ENCODE data around the gene HOXD1. TPM values are rescaled to one million over a fixed set of nuclear protein-coding genes. Genes with fewer than 3 reads are reported as not detected.
A peak's percentile ranks its signal among the peaks of the same experiment; 100 is the strongest.

Gene HOXD1
- total and polyA plus RNA-seq, 5 experiments from 2014 or later = not detected

DNA sequence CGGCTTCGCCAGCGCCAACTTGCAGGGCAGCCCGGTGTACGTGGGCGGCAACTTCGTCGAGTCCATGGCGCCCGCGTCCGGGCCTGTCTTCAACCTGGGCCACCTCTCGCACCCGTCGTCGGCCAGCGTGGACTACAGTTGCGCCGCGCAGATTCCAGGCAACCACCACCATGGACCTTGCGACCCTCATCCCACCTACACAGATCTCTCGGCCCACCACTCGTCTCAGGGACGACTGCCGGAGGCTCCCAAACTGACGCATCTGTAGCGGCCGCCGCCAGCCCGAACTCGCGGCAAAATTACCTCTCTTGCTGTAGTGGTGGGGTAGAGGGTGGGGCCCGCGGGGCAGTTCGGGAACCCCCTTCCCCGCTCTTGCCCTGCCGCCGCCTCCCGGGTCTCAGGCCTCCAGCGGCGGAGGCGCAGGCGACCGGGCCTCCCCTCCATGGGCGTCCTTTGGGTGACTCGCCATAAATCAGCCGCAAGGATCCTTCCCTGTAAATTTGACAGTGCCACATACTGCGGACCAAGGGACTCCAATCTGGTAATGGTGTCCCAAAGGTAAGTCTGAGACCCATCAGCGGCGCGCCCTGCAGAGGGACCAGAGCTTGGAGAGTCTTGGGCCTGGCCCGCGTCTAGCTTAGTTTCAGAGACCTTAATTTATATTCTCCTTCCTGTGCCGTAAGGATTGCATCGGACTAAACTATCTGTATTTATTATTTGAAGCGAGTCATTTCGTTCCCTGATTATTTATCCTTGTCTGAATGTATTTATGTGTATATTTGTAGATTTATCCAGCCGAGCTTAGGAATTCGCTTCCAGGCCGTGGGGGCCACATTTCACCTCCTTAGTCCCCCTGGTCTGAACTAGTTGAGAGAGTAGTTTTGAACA lies 16.2 kb upstream of the HOXD1 start:
- peaks cover 0 to 15% (median 2%) of the 10 kb centered on the region in 3 donors for H3K36me3 Mint-ChIP-seq
- peak overlapping the region in 6 of 10 donors; percentile 6 to 53 (median 20) for H3K4me3 Mint-ChIP-seq
- POLR2A ChIA-PET = no interaction called here
- peaks cover 49 to 100% (median 70%) of the 10 kb centered on the region in 5 donors for H3K27me3 Mint-ChIP-seq
- peaks cover 0 to 7% (median 4%) of the 10 kb centered on the region in 9 donors for H3K9me3 Mint-ChIP-seq
- H3K4me1 Mint-ChIP-seq = peaks cover 6 to 18% (median 8%) of the 10 kb centered on the region in 4 donors
- no peak for ATAC-seq
- H3K27ac Mint-ChIP-seq = peak overlapping the region in 1 of 10 donors; percentile 65
- no peak for DNase-seq

DNA sequence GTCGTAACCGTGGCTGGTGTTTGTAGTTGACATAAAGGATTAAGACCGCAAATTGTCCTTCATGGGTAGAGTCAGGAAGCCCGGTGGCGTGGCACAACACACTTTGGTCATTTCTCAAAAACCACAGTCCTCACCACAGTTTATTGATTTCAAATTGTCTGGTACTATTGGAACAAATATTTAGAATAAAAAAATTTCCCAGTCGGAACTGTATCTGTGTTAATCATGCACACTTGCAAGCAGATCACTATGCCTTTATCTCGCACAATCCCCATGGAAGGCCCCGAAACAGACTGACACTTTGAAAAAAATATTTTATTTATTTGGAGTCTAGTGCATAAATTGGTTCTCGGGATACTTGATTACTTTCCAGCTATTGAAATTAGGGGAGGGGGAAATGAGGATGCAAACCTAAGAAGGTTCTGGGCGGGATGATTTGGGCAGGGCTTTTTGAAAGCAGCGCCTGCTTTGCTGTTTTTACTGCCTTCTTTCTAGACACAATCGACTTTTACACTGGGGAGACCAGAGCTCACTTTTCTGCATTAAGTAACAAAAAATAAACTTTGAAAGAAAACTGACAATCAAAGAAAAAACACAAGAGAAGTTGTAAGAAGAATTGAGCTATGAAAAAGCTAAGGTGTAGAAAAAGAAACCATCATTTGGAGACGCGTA lies 15.4 kb upstream of the HOXD1 start:
- Mint-ChIP-seq H3K27me3 (peaks cover 44 to 100% (median 69%) of the 10 kb centered on the region in 5 donors), H3K4me3 (peak overlapping the region in 2 of 10 donors; percentile 27 to 53), H3K4me1 (peaks cover 6 to 18% (median 10%) of the 10 kb centered on the region in 4 donors), H3K27ac (peak overlapping the region in 1 of 10 donors; percentile 65), H3K9me3 (peaks cover 0 to 7% (median 0%) of the 10 kb centered on the region in 9 donors), H3K36me3 (peaks cover 0 to 11% (median 2%) of the 10 kb centered on the region in 3 donors)
- no peak for ATAC-seq
- DNase-seq = no peak
- POLR2A ChIA-PET = interaction anchor here (0.6 kb wide), 1 partner anchor 24 kb away, joined by 4 read pairs; no protein-coding TSS in a partner anchor

DNA sequence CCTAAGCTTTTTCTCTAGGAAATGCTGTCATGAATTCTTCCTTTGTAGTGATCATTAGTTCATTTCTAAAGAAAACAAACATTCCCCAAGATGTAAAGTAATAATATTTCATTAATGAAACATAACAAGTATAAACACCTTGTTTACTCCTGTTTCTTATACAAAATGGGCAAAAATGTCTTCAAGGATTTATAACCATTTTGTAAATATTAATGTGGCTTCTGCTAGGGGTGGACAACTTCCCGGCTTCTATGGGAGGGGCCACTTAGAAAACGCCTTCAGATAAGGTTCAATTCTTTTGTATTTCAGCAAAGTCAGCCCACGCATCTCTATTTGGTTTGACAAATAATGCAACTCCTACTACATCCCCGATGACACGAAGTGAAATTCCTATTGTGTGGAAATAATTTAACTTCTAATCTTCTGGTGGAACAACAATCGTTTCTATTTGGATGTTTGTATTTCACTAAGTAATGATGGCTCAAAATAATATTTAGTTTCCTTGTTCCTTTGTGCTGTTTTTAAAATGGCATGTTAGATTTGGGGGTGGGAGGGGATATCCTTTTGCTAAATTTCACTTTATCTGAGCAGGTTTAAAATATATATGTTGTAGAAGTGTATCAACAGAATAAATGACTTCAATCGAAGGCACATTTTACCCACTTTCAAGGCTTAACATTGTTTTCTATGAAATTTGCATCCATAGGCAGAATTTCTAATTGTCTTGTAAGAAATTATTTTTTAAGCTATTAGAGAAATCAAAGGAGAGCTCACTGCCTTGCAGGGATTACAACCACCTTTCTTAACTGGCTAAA lies 14.7 kb upstream of the HOXD1 start:
- Mint-ChIP-seq H3K27ac (no peak overlapping the region), H3K4me3 (peak overlapping the region in 1 of 10 donors; percentile 19)
- POLR2A ChIA-PET = interaction anchor here (0.6 kb wide), 1 partner anchor 23 kb away, joined by 4 read pairs; no protein-coding TSS in a partner anchor

DNA sequence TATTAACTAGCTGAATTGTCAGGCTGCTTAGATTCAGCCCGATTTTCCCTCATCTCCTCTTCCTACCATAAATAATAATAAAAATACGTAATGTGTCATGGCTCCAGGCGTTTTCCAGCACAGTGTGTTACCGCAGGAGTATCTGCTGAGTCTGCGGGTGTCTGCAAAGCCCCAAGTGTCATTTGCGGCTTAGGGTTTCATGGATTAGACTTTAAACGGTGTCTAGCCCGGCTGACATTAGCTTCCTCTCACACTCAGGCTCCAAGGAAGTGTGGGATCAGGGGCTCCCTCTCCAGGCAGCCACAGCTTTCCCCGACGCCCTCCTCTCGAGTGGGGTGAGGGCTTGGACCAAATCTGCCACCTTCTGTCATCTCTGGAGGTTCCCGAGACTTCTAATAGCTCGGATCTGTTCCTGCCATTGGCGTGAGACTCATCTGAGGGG lies 14.1 kb upstream of the HOXD1 start:
- H3K27me3 Mint-ChIP-seq = peaks cover 45 to 95% (median 74%) of the 10 kb centered on the region in 5 donors
- POLR2A ChIA-PET = no interaction called here
- ATAC-seq = no peak
- H3K4me1 Mint-ChIP-seq = peaks cover 6 to 18% (median 11%) of the 10 kb centered on the region in 4 donors
- H3K9me3 Mint-ChIP-seq = peaks cover 0 to 7% (median 0%) of the 10 kb centered on the region in 9 donors
- no peak for DNase-seq
- H3K27ac Mint-ChIP-seq = no peak overlapping the region
- no peak overlapping the region for H3K4me3 Mint-ChIP-seq
- peaks cover 0 to 11% (median 2%) of the 10 kb centered on the region in 3 donors for H3K36me3 Mint-ChIP-seq

More for the DNA sequence above, 14.7 kb upstream of the HOXD1 start:
- Mint-ChIP-seq H3K4me1 (peaks cover 6 to 18% (median 11%) of the 10 kb centered on the region in 4 donors), H3K9me3 (peaks cover 0 to 7% (median 0%) of the 10 kb centered on the region in 9 donors), H3K27me3 (peaks cover 44 to 95% (median 72%) of the 10 kb centered on the region in 5 donors), H3K36me3 (peaks cover 0 to 11% (median 2%) of the 10 kb centered on the region in 3 donors)
- no peak for DNase-seq
- no peak for ATAC-seq

DNA sequence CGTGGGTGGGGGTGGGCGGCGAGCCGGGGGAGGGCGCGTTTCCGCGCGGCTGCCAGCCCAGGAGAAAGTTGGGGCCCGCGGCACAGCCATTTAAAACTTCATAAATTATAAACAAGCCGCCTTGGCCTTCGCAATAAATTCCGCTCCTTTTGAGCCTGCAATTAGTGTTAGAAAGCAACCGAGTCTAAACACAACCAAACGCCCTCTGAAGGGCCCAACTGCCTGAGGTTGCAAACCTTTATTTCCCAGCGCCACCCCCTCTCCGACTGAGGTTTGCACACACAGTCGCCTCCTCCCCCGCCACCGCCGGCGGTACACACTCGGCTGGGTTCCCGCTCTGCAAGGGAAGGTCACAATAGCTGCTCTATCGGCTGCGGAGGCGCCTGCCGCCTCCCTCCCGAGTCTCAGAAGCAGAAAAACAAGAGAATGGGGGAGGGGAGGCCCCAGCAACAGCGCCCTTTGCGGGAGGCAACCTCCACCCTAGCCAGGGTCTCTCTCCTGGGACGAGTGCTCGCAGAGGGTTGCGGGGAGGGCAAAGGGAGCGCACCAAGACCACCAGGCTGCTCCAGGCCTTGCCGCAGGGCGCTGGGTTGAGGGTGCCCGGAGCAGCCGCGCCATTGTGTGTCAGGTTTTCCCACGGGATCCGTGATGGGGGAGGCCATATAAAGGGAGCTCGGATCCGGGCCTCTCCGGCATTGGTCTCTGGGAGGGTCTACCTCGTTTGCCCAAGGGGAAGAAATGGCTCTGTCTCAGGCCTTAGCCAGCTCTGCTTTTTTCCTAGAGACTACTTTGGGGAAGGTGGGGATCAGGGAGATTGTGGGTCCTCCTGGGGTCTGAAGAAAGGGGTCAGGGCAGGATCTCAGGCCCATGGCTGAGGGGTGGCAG lies 13.4 kb upstream of the HOXD1 start:
- H3K27me3 Mint-ChIP-seq = peaks cover 45 to 95% (median 74%) of the 10 kb centered on the region in 5 donors
- POLR2A ChIA-PET = no interaction called here
- ATAC-seq (peak in 1 of 2 donors; percentile 46), DNase-seq (no peak)
- no peak overlapping the region for H3K27ac Mint-ChIP-seq
- H3K4me3 Mint-ChIP-seq = peak overlapping the region in 8 of 10 donors; percentile 11 to 62 (median 28)
- peaks cover 0 to 11% (median 2%) of the 10 kb centered on the region in 3 donors for H3K36me3 Mint-ChIP-seq
- H3K9me3 Mint-ChIP-seq = peaks cover 0 to 7% (median 0%) of the 10 kb centered on the region in 9 donors
- peaks cover 6 to 18% (median 11%) of the 10 kb centered on the region in 4 donors for H3K4me1 Mint-ChIP-seq

DNA sequence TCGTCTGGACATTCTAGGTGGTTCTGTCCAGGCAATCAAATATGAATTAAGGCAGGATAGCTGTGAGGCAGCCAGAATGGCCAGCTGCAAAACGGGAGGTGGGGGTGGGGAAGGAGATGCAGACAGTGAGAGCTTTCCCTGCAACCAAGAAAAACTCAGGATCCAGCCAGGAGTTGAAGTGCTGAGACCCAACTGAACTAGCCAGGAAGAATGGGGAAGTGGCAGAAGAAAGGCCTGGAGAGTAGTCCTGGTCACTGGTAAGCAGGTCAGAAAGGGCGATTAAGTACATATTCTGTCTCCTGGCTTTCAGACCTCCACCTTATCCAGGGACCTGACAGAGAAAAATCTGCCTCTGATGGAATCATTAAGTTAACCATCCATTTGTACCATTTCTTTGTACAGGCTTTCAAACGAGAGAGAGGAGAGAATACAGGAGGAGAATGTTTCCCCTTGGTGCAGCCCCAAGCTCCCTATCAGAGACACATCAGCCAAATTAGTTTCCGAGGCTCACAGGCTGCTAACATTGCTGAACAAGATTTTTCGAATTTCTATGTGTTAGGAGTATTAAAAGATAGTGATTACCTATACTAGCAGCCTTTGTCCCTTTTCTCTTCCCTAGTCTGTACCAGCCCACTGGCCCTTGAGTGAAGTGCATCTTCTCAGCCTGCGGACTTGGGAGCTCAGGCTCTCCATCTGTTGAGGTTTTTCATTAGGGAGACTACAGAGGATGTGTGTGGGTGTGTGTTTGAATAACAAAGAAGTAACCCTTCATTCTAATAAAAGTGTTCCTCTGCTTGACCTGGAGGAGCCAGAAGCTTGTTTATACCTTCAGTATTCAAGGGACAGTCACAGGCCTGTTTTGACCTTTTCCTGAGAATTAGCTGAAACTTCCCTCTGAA lies 12.5 kb upstream of the HOXD1 start:
- DNase-seq = no peak
- Mint-ChIP-seq H3K9me3 (peaks cover 0 to 7% (median 0%) of the 10 kb centered on the region in 9 donors), H3K27ac (no peak overlapping the region), H3K27me3 (peaks cover 52 to 95% (median 77%) of the 10 kb centered on the region in 5 donors), H3K4me3 (peak overlapping the region in 1 of 10 donors; percentile 8), H3K36me3 (peaks cover 0 to 11% (median 2%) of the 10 kb centered on the region in 3 donors), H3K4me1 (peaks cover 6 to 18% (median 11%) of the 10 kb centered on the region in 4 donors)
- no peak for ATAC-seq
- POLR2A ChIA-PET = no interaction called here

DNA sequence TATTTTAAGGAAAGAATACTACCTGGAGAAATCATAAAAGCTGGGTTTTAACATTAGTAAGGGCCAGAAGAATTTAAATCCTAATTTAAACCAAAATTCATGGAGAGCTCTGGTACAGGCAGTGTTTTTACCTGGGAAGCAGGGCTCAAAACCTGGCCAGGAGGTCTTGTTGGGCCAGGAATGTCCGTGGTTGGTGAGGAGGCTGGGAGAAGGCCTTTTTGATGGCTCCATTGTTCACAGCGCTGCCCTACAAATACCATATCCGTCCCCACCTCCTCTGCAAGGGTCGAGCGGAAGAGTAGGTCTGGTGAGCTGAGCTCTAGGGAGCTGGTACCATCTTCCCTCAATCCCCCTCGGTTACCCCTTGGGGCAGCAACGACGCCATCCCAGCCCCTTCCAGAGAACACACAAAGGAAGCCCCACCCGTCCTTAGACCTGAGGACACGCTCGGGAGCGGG lies 10.9 kb upstream of the HOXD1 start:
- no peak overlapping the region for H3K27ac Mint-ChIP-seq
- peaks cover 0 to 8% (median 1%) of the 10 kb centered on the region in 3 donors for H3K36me3 Mint-ChIP-seq
- DNase-seq = no peak
- ATAC-seq = no peak
- H3K27me3 Mint-ChIP-seq = peaks cover 56 to 90% (median 80%) of the 10 kb centered on the region in 5 donors
- POLR2A ChIA-PET = no interaction called here
- H3K4me1 Mint-ChIP-seq = peaks cover 3 to 10% (median 8%) of the 10 kb centered on the region in 4 donors
- peak overlapping the region in 5 of 10 donors; percentile 3 to 56 (median 45) for H3K4me3 Mint-ChIP-seq
- peaks cover 0 to 3% (median 0%) of the 10 kb centered on the region in 9 donors for H3K9me3 Mint-ChIP-seq

DNA sequence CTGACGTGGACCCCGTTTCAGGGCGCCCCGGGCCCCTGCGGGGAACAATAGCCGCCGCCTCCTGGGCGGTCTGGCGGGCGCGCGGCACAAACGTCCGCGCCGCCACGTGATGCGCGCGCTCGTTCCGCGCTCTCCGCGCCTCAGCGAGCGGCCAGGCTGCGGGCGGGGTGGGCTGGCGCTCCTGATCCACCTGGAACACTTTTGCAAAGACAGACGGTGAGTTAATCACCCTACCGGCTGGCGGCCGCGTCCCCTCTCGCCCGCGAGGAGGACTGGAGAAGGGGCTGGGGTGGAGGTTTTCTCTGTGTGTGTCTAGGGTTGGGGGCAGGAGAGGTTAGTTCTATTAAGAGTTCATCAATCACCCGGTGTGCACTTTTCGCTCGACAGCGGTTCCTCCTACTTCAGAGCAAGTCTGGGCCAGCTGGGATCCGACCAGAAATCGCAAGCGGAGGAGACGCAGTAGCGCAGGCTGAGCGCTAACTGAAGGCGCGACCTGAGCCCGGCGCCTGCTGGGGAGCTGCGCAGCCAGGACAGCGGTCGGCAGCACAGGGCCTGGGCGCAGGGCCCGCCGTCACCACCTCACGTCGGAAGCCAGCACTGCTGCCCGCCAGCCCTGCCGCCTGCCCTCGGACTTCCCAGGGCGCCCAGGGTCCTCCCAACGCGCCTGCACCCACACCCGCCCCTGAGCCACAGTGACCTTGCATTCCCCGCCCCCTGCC lies 10.3 kb upstream of the HOXD1 start:
- Mint-ChIP-seq H3K9me3 (peaks cover 0 to 3% (median 0%) of the 10 kb centered on the region in 9 donors), H3K36me3 (peaks cover 0 to 3% (median 0%) of the 10 kb centered on the region in 3 donors), H3K4me3 (peak overlapping the region in 3 of 10 donors; percentile 35 to 55 (median 36)), H3K27ac (no peak overlapping the region), H3K27me3 (peaks cover 55 to 90% (median 80%) of the 10 kb centered on the region in 5 donors), H3K4me1 (peaks cover 3 to 8% (median 5%) of the 10 kb centered on the region in 4 donors)
- DNase-seq (no peak), ATAC-seq (no peak)
- POLR2A ChIA-PET = no interaction called here

DNA sequence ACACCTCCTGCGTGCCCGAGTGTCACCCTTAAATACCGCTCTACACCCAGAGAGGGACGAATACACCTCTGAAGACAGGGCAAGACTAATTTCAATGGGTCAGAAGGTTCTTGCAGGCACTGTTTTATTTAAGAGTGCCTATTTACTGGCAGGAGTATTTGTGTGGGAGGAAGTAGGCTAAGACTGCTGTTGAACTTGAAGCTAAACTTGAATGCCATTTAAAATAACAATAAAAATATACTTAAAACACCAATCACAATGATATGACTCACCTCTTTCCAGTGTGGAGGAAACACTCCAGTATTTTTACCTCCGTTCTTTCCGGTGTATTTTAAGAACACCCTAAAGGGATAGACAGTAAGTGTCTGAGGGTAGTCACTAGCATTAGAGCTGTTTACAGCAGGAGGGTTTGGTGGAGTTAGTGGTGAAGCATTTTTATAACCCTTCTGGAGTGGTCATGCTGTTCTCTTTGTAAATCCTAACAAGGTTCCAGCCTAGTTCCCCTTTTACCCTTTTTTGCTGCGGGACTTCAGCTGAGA lies 9.6 kb upstream of the HOXD1 start:
- DNase-seq (no peak), ATAC-seq (no peak)
- Mint-ChIP-seq H3K4me3 (peak overlapping the region in 3 of 10 donors; percentile 21 to 36 (median 35)), H3K27me3 (peaks cover 57 to 90% (median 79%) of the 10 kb centered on the region in 5 donors), H3K4me1 (peaks cover 3 to 8% (median 5%) of the 10 kb centered on the region in 4 donors), H3K9me3 (peaks cover 0 to 3% (median 0%) of the 10 kb centered on the region in 9 donors), H3K36me3 (no peaks in the 10 kb centered on the region), H3K27ac (no peak overlapping the region)
- POLR2A ChIA-PET = no interaction called here
